ENCODE data around the gene SPATA6. TPM values are rescaled to one million over a fixed set of nuclear protein-coding genes. Genes with fewer than 3 reads are reported as not detected.
A peak's percentile ranks its signal among the peaks of the same experiment; 100 is the strongest.

The SPATA6 gene
- polyA plus RNA-seq, 2 of the 4 experiments (the other 2 are of a cell fraction), result 2.3 to 3.5 TPM

DNA sequence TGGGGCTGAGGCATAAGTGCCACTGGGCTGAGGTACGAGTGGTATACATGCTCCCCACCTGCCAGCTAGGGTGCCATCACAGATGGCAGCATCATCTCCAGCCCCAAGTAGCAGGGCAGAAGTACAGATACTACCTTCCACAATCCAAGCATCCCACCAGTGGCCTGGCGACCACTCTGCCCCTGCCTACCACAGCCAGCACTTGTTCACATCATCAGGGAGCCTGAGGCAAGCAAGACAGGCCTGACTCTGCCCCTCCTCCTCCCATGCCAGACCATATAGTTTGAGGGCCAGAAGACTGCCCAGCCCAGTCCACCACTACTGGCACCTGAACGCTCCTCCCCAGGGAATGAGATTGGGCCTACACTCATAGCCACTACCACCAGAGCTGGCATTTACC, 84.6 kb downstream of the SPATA6 start:
- no peak overlapping the region for H3K4me3 ChIP-seq
- ChIA-PET CTCF (no interaction called here), POLR2A (no interaction called here)
- H3K4me2 ChIP-seq, result no peak overlapping the region
- FAIRE-seq (no peak), ATAC-seq (no peak), DNase-seq (ENCODE audit: low read depth in 1 of 2, low spot score in 1 of 2) (no peak)
- no peaks in the 10 kb centered on the region for H3K9me3 ChIP-seq
- TF ChIP-seq CBX8 (IDR thresholded peaks at IDR 0.05), result no peak
- TF ChIP-seq RFX5 (IDR thresholded peaks at IDR 0.05), result no peak
- no peak for TF ChIP-seq GATA3 (IDR thresholded peaks at IDR 0.05; ENCODE audit: borderline replicate concordance)
- TF ChIP-seq CEBPB (IDR thresholded peaks at IDR 0.05), result no peak
- TF ChIP-seq HMGXB4 (CRISPR knock-in tag; IDR thresholded peaks at IDR 0.05; ENCODE audit: borderline replicate concordance), result no peak
- TF ChIP-seq JUN (IDR thresholded peaks at IDR 0.05), result no peak
- TF ChIP-seq JUNB (IDR thresholded peaks at IDR 0.05), result no peak
- no peak for TF ChIP-seq EHMT2 (IDR thresholded peaks at IDR 0.05; ENCODE audit: low read depth)
- no peak for TF ChIP-seq NR3C1 (IDR thresholded peaks at IDR 0.05)
- TF ChIP-seq MAZ (IDR thresholded peaks at IDR 0.05; ENCODE audit: borderline replicate concordance, low read depth, low read length), result no peak
- TF ChIP-seq SREBF2 (IDR thresholded peaks at IDR 0.05), result no peak
- no peak for TF ChIP-seq POLR2A (IDR thresholded peaks at IDR 0.05; ENCODE audit: low read length)
- no peak for TF ChIP-seq FOSB (CRISPR knock-in tag; IDR thresholded peaks at IDR 0.05)
- H3K4me1 ChIP-seq, result no peaks in the 10 kb centered on the region
- no peak overlapping the region for H3K27ac ChIP-seq
- WGBS (ENCODE audit: missing lambda C conversion rate), result 100% methylated on average over 1 of the region's 3 CpGs

GRCh38 chr1:48374785-48375184, 97.2 kb downstream of the SPATA6 start:
- FAIRE-seq (no peak), DNase-seq (ENCODE audit: low read depth in 1 of 2, low spot score in 1 of 2) (no peak), ATAC-seq (no peak)
- Histone ChIP-seq H3K9me3 (no peaks in the 10 kb centered on the region), H3K4me1 (no peaks in the 10 kb centered on the region), H3K27ac (no peak overlapping the region), H3K4me2 (no peak overlapping the region), H3K4me3 (no peak overlapping the region)
- TF ChIP-seq EP300 (IDR thresholded peaks at IDR 0.05), result no peak
- TF ChIP-seq CTCF (IDR thresholded peaks at IDR 0.05), result no peak
- no peak for TF ChIP-seq HEYL (CRISPR knock-in tag; IDR thresholded peaks at IDR 0.05)
- no peak for TF ChIP-seq POLR2AphosphoS2 (conservative IDR thresholded peaks at IDR 0.05; ENCODE audit: low read length)
- TF ChIP-seq MAFK (IDR thresholded peaks at IDR 0.05; ENCODE audit: partially characterized antibody), result no peak
- no peak for TF ChIP-seq RAD21 (conservative IDR thresholded peaks at IDR 0.05 in 1 of 2, IDR thresholded peaks at IDR 0.05 in 1 of 2)
- no peak for TF ChIP-seq HOXB5 (CRISPR knock-in tag; IDR thresholded peaks at IDR 0.05)
- no peak for TF ChIP-seq ZFP36 (IDR thresholded peaks at IDR 0.05; ENCODE audit: borderline replicate concordance, partially characterized antibody)
- no peak for TF ChIP-seq ZNF302 (CRISPR knock-in tag; IDR thresholded peaks at IDR 0.05)
- TF ChIP-seq NR3C1 (IDR thresholded peaks at IDR 0.05), result no peak
- TF ChIP-seq CEBPB (IDR thresholded peaks at IDR 0.05), result no peak
- no peak for TF ChIP-seq JUN (IDR thresholded peaks at IDR 0.05)
- no peak for TF ChIP-seq USF2 (IDR thresholded peaks at IDR 0.05)
- ChIA-PET CTCF (no interaction called here), POLR2A (no interaction called here)

DNA sequence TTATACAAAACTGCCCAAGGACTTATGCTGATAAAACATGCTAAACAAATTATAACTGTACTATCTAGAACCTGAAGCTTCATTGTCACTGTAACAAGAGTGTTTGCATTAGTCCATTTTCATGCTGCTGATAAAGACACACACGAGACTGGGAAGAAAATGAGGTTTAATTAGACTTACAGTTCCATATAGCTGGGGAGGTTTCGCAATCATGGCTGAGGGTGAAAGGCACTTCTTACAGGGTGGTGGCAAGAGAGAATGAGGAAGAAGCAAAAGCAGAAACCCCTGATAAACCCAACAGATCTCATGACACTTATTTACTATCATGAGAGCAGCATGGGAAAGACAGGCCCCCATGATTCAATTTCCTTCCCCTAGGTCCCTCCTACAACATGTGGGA, 100.4 kb downstream of the SPATA6 start:
- WGBS (ENCODE audit: missing lambda C conversion rate), result 32% methylated on average over 2 of the region's 2 CpGs
- H3K4me3 ChIP-seq, result no peak overlapping the region
- CTCF ChIA-PET, result no interaction called here
- TF ChIP-seq CEBPB (IDR thresholded peaks at IDR 0.05) (0 out of 4 replicates have a peak, but pooled peaks of 1 of the 2 experiments have one; percentile 23), KDM1A (IDR thresholded peaks at IDR 0.05; ENCODE audit: low read depth) (no peak)
- ATAC-seq (no peak), FAIRE-seq (no peak), DNase-seq (ENCODE audit: low read depth in 1 of 2, low spot score in 1 of 2) (no peak)
- H3K27ac ChIP-seq, result no peak overlapping the region
- POLR2A ChIA-PET, result no interaction called here
- no peak overlapping the region for H3K4me2 ChIP-seq
- H3K4me1 ChIP-seq, result no peaks in the 10 kb centered on the region
- no peaks in the 10 kb centered on the region for H3K9me3 ChIP-seq

All from A549 (cell line).